ENCODE measurements around the gene DOCK9. TPM values are rescaled to one million over a fixed set of nuclear protein-coding genes. Genes with fewer than 3 reads are reported as not detected.

DOCK9 gene
- polyA plus RNA-seq, 1 of the 3 experiments (the other 2 are of a cell fraction): 16.6 TPM

DNA sequence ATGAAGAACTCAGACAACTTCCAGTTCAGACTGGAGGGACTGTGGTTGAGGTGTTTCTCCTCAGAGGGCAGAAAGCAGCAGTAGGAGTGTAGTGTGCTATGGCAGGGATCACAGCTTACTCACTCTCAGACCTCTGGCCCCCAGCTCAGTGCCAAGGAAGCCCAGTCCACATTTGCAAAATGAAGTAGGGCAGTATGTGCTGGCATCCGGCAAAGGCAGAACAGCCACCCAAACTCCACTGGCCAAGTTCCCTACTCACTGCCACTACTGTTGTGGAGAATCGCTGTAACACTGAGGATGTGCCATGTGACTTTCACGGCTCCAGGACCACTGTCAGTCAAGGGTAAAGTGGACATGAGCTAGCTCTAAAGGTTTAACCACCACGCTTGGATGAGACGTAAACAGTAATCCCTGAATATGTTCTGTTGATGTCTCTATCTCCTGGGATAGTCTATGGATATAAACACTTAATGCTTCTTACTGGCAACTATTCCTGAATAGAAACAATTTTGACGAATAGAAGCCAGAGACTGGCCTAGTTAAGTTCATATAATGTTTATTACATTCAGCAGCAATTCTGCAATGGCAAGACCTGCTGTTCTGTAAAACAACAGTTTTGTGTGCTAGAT lies 158.4 kb downstream of the DOCK9 start (continued):
- TF ChIP-seq TAF1 (IDR thresholded peaks at IDR 0.05; ENCODE audit: borderline replicate concordance, low read depth, low read length) (no peak), SIN3A (IDR thresholded peaks at IDR 0.05; ENCODE audit: borderline replicate concordance, low read depth, low read length) (no peak), ELF1 (IDR thresholded peaks at IDR 0.05) (no peak), FOXM1 (IDR thresholded peaks at IDR 0.05; ENCODE audit: low read depth) (no peak)

GRCh38 chr13:98816406-98816805 lies 161.5 kb downstream of the DOCK9 start:
- Histone ChIP-seq H3K9me2 (no peaks in the 10 kb centered on the region), H3K4me1 (ENCODE audit: control insufficient read depth in 1 of 2, insufficient read depth in 2 of 2, low read depth in 1 of 2, low read length in 1 of 2) (peaks cover 5 to 9% of the 10 kb centered on the region in 2 experiments), H3K36me3 (replicated peaks in 1 of 2; ENCODE audit: control insufficient read depth in 1 of 2, insufficient read depth in 2 of 2, low read length in 1 of 2) (no peaks in the 10 kb centered on the region), H3K4me2 (no peak overlapping the region), H3K4me3 (ENCODE audit: low read depth in 2 of 2, low read length in 1 of 2) (no peak overlapping the region), H3K27me3 (ENCODE audit: insufficient read depth) (no peaks in the 10 kb centered on the region), H3F3A (replicated peaks; ENCODE audit: insufficient read depth) (peaks cover 8% of the 10 kb centered on the region), H3K9me3 (no peaks in the 10 kb centered on the region), H3K9ac (no peak overlapping the region), H4K20me1 (ENCODE audit: insufficient read depth) (no peaks in the 10 kb centered on the region), H3K79me2 (ENCODE audit: insufficient read depth) (no peaks in the 10 kb centered on the region), H2AFZ (ENCODE audit: low read depth) (no peak overlapping the region), H3K27ac (ENCODE audit: low read depth in 2 of 2, low read length in 1 of 2) (no peak overlapping the region)
- ChIA-PET CTCF (interaction anchor here (0.6 to 1.1 kb wide), 2 partner anchors 12 to 27 kb away, joined by 3 read pairs; no protein-coding TSS in a partner anchor), POLR2A (interaction anchor here (0.5 kb wide), 1 partner anchor 116 kb away, joined by 4 read pairs; no protein-coding TSS in a partner anchor)
- WGBS (ENCODE audit: low lambda C conversion rate): 95% methylated on average over 12 of the region's 12 CpGs
- DNase-seq: no peak
- TF ChIP-seq RFX5 (IDR thresholded peaks at IDR 0.05; ENCODE audit: low read length) (no peak), GATA2 (CRISPR knock-in tag; IDR thresholded peaks at IDR 0.05) (no peak), POLR2AphosphoS5 (IDR thresholded peaks at IDR 0.05; ENCODE audit: low read depth, low read length) (no peak), USF2 (IDR thresholded peaks at IDR 0.05; ENCODE audit: borderline replicate concordance, low read depth, low read length) (no peak), NFIC (IDR thresholded peaks at IDR 0.05; ENCODE audit: borderline replicate concordance) (no peak), TCF12 (IDR thresholded peaks at IDR 0.05) (no peak), SIN3A (IDR thresholded peaks at IDR 0.05; ENCODE audit: borderline replicate concordance, low read depth, low read length) (no peak), TEAD4 (IDR thresholded peaks at IDR 0.05; ENCODE audit: borderline replicate concordance, insufficient read depth) (no peak)
- TF ChIP-seq, protein P1, sequence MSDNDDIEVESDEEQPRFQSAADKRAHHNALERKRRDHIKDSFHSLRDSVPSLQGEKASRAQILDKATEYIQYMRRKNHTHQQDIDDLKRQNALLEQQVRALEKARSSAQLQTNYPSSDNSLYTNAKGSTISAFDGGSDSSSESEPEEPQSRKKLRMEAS (IDR thresholded peaks at IDR 0.05; ENCODE audit: low read depth): no peak

GRCh38 chr13:98813993-98814392 lies 163.9 kb downstream of the DOCK9 start:
- H3K4me3 ChIP-seq (ENCODE audit: low read depth in 2 of 2, low read length in 1 of 2): no peak overlapping the region
- H3F3A ChIP-seq (replicated peaks; ENCODE audit: insufficient read depth): no peaks in the 10 kb centered on the region
- no peaks in the 10 kb centered on the region for H4K20me1 ChIP-seq (ENCODE audit: insufficient read depth)
- H3K4me1 ChIP-seq (ENCODE audit: control insufficient read depth in 1 of 2, insufficient read depth in 2 of 2, low read depth in 1 of 2, low read length in 1 of 2): no peaks in the 10 kb centered on the region
- no peak overlapping the region for H2AFZ ChIP-seq (ENCODE audit: low read depth)
- TF ChIP-seq REST (IDR thresholded peaks at IDR 0.05; ENCODE audit: low read depth, low read length) (no peak), NFIC (IDR thresholded peaks at IDR 0.05; ENCODE audit: borderline replicate concordance) (no peak), MEF2A (IDR thresholded peaks at IDR 0.05; ENCODE audit: borderline replicate concordance, low read depth) (no peak), GATA2 (CRISPR knock-in tag; IDR thresholded peaks at IDR 0.05) (no peak), PBX3 (IDR thresholded peaks at IDR 0.05) (no peak), ELF1 (IDR thresholded peaks at IDR 0.05) (no peak), RCOR1 (IDR thresholded peaks at IDR 0.05; ENCODE audit: low read length) (no peak)
- TF ChIP-seq, protein P2, sequence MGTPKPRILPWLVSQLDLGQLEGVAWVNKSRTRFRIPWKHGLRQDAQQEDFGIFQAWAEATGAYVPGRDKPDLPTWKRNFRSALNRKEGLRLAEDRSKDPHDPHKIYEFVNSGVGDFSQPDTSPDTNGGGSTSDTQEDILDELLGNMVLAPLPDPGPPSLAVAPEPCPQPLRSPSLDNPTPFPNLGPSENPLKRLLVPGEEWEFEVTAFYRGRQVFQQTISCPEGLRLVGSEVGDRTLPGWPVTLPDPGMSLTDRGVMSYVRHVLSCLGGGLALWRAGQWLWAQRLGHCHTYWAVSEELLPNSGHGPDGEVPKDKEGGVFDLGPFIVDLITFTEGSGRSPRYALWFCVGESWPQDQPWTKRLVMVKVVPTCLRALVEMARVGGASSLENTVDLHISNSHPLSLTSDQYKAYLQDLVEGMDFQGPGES (IDR thresholded peaks at IDR 0.05; ENCODE audit: low read depth, low read length): no peak
- TF ChIP-seq, protein P1 (IDR thresholded peaks at IDR 0.05; ENCODE audit: low read depth): no peak
- POLR2A ChIA-PET: no interaction called here
- CTCF ChIA-PET: no interaction called here
- H3K79me2 ChIP-seq (ENCODE audit: insufficient read depth): no peaks in the 10 kb centered on the region
- H3K36me3 ChIP-seq (replicated peaks in 1 of 2; ENCODE audit: control insufficient read depth in 1 of 2, insufficient read depth in 2 of 2, low read length in 1 of 2): peaks cover 0 to 2% of the 10 kb centered on the region in 2 experiments
- 80% methylated on average over 3 of the region's 3 CpGs for WGBS (ENCODE audit: low lambda C conversion rate)
- no peaks in the 10 kb centered on the region for H3K9me3 ChIP-seq
- no peak overlapping the region for H3K27ac ChIP-seq (ENCODE audit: low read depth in 2 of 2, low read length in 1 of 2)
- no peaks in the 10 kb centered on the region for H3K9me2 ChIP-seq
- no peak for DNase-seq
- H3K4me2 ChIP-seq: no peak overlapping the region
- H3K9ac ChIP-seq: no peak overlapping the region
- H3K27me3 ChIP-seq (ENCODE audit: insufficient read depth): no peaks in the 10 kb centered on the region

Measured in SK-N-SH (cell line).